HG03575 (cell line): ENCODE data around the gene TXNDC12.
"Not testable (repeated sequence)": the region's sequence is repeated elsewhere in the genome, so short reads cannot be mapped to it uniquely, and the experiment has no call there.

ENCODE experiments used
- ATAC-seq: cut with Tn5 transposase; IDR thresholded peaks from one replicate; pipeline ENCODE4 v1.9.1; 2021; ENCODE audit not compliant: unreplicated experiment, insufficient number of reproducible peaks, low FRiP score; ENCODE audit errors: extremely low read depth

The TXNDC12 gene

GRCh38 chr1:52054496-52055065 lies 410 bp downstream of the TXNDC12 start:
- no peak for ATAC-seq

- no peak for ATAC-seq
These were observed 1.1 kb downstream of the TXNDC12 start for GRCh38 chr1:52053862-52054261.

- not testable (repeated sequence) for ATAC-seq
These were observed 5.7 kb downstream of the TXNDC12 start for GRCh38 chr1:52049337-52049736.

DNA sequence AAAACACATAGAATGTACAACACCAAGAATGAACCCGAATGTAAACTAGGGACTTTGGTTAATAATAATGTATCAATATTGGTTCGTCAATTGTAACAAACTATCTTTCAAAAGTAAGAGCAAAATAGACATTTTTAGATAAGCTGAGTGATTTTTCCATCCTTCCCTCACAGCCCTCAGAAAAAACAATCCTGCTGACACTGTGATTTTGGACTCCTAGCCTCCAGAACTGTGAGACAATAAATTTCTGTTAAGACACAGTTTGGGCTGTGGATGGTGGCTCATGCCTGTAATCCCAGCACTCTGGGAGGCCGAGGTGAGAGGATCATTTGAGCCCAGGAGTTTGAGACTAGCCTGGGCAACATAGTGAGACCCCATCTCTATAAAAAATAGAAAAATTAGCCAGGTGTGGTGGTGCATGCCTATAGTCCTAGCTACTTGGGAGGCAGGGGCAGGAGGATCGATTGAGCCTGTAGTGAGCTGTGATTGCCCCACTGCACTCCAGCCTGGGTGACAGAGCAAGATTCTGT lies 9.3 kb downstream of the TXNDC12 start:
- ATAC-seq, result not testable (repeated sequence)

GRCh38 chr1:52045236-52045635 lies 9.8 kb downstream of the TXNDC12 start:
- no peak for ATAC-seq

DNA sequence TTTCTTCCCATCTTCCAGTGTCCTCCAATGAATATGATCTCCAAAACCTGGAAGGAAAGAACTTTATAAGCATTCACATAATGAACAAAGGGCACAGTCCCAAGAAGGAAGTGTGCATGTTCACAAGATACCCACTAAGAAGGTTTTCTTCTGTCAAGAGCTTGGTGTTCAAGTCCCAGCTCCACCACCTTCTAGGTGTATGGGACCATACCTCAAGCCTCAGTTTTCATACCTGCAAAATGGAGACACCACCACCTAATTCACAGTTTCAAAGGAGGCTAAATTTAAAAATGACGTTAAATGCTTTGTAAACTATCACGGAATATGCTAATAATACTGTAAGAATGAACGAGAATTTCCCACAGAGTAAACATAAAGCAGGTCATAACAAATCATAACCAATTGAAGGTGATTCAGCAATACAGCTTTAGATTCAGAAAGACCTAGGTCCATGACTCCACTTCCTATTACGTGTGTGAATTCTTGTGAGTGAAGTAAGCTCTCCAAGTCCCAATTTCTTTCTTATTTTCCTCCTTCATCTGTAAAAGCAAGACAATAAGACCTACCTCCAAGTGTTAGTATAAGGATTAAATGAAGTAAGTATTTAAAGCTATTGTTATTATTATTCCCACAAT lies 13.3 kb downstream of the TXNDC12 start:
- ATAC-seq, result no peak

- no peak for ATAC-seq
These were observed 17.1 kb downstream of the TXNDC12 start for GRCh38 chr1:52037909-52038308.

- ATAC-seq, result no peak
These were observed 17.6 kb downstream of the TXNDC12 start for GRCh38 chr1:52037402-52037814.

GRCh38 chr1:52034050-52034384 lies 21.0 kb downstream of the TXNDC12 start:
- ATAC-seq, result no peak

- ATAC-seq, result peak; percentile 72
These were observed 21.6 kb downstream of the TXNDC12 start, which contains the start of gene KTI12 for GRCh38 chr1:52033190-52034049. Gene KTI12, minus strand, starts transcription at chr1:52033810. Its CDS starts 49 bp downstream, at chr1:52033761.

- no peak for ATAC-seq
These were observed 22.2 kb downstream of the TXNDC12 start for GRCh38 chr1:52032785-52033131.

GRCh38 chr1:52032124-52032784 lies 22.7 kb downstream of the TXNDC12 start:
- ATAC-seq, result no peak

GRCh38 chr1:52028839-52029238 lies 26.2 kb downstream of the TXNDC12 start:
- ATAC-seq, result not testable (repeated sequence)

DNA sequence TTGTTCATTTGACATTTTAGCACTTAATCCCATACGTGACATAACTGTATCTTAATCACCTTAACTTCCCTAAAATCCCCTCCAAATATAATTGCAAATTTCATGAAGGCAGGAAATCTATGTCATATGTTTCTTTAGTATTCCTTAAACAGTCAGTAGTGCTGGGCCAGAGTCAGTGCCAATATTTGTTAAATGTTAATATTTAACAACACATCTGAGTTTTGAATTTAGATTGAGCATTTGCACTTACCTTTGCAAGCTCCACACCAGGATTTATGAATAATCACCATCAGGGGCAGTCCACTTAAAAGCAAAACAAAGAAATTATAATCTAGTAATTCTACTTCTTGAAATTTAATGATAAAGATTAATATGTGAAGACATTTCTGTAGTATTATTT lies 26.7 kb downstream of the TXNDC12 start:
- no peak for ATAC-seq

- ATAC-seq, result no peak
These were observed 28.7 kb downstream of the TXNDC12 start for GRCh38 chr1:52026278-52026677.

DNA sequence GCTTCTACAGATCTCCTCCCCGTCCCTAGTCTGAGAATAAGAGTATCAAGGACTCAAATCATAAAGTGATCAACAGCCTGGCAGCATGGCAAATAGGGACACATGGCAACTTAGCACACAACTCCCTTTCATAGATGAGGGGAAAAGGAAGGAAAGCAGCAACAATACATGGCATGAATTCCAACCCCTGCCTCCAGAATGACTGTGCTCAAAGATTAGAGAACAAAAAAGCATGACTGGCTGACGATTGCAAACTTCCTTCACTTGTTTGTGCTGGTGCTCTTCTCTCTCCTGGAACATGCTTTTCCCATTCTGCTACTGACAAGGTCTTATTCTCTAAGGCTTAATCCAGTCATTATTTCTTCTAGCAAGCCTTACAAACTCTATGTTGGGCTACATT lies 32.9 kb downstream of the TXNDC12 start:
- ATAC-seq, result no peak

GRCh38 chr1:52008071-52008809 lies 46.8 kb downstream of the TXNDC12 start:
- ATAC-seq, result no peak

DNA sequence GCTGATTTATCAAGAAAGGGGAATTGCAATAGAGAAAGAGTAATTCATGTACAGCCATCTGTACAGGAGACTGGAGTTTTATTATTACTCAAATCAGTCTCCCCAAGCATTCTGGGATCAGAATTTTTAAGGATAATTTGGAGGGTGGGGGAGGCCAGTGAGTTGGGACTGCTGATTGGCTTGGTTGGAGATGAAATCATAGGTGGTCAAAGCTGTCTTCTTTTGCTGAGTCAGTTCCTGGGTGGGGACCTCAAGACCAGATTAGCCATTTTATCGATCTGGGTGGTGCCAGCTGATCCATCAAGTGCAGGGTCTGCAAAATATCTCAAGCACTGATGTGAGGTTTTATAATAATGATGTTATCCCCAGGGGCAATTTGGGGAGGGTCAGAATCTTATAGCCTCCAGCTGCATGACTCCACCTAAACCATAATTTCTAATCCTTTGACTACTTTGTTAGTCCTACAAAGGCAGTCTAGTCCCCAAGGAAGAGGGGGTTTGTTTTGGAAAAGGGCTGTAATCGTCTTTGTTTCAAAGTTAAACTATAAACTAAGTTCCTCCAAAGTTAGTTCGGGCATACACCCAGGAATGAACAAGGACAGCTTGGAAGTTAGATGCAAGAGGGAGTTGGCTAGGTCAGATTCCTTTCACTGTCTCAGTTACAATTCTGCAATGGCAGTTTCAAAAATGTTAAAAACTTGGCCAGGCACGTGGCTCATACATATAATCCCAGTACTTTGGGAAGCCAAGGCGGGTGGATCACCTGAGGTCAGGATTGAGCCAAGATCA lies 47.6 kb downstream of the TXNDC12 start:
- no peak for ATAC-seq
